ENCODE results near the gene FCSK. TPM values are rescaled to one million over a fixed set of nuclear protein-coding genes. Genes with fewer than 3 reads are reported as not detected.

FCSK gene
- total and polyA plus RNA-seq, 2 of the 13 experiments (the other 11 are each of a cell fraction or from before 2014, with no cell fraction given) = 9.1 to 19.2 TPM

DNA sequence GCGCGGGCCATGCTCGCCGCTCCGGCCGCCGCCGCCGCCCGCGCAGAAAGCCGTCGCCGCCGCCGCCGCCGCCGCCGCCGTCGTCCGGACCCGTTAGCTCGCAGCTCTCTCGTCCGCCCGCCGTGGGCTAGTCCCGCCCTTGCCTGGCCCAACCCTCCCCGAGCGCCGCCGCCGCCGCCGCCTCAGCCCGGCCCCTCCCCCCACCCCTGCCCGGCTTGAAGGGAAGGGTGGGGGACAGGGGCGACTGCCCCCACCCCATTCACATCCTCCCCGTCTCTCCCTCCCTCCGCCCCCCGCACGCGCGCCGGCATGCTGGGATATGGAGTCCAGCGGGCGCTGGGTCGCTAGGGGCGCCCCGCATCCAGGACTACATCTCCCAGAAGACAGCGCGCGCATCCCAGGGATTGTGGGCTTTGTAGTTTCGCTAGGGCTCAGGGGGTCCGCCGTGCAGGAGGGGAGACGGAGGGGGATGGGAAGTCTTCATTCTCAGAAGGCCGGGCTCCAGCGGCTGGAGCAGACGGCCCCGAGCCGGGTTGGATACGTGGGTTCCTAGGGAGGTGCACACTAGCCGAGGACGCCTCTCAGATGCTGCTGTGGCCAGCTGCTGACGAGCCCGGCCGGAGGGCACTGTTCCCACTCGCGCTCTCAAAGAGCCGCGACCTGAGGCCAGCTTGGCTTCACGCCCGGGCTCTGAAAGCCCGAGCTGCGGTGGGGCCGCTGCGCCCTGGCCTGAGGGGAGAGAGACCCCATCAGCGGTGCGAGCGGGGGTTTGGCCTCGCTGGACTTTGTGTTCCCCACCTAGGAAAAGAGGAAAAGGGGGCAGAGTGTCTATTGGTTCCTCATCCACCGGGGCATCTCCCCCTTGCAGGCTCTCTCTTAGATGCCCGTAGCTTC is 15.2 kb upstream of the FCSK start, which contains the start of gene ST3GAL2 (continued):
- TF ChIP-seq, protein P1, sequence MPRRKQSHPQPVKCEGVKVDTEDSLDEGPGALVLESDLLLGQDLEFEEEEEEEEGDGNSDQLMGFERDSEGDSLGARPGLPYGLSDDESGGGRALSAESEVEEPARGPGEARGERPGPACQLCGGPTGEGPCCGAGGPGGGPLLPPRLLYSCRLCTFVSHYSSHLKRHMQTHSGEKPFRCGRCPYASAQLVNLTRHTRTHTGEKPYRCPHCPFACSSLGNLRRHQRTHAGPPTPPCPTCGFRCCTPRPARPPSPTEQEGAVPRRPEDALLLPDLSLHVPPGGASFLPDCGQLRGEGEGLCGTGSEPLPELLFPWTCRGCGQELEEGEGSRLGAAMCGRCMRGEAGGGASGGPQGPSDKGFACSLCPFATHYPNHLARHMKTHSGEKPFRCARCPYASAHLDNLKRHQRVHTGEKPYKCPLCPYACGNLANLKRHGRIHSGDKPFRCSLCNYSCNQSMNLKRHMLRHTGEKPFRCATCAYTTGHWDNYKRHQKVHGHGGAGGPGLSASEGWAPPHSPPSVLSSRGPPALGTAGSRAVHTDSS (CRISPR knock-in tag; conservative IDR thresholded peaks at IDR 0.05) = 0 out of 2 replicates have a peak, but pooled peaks have one; percentile 98
- no peak for TF ChIP-seq DNMT1 (CRISPR knock-in tag; IDR thresholded peaks at IDR 0.05)
- no peak for TF ChIP-seq FLYWCH1 (CRISPR knock-in tag; IDR thresholded peaks at IDR 0.05)
- TF ChIP-seq, protein P2, sequence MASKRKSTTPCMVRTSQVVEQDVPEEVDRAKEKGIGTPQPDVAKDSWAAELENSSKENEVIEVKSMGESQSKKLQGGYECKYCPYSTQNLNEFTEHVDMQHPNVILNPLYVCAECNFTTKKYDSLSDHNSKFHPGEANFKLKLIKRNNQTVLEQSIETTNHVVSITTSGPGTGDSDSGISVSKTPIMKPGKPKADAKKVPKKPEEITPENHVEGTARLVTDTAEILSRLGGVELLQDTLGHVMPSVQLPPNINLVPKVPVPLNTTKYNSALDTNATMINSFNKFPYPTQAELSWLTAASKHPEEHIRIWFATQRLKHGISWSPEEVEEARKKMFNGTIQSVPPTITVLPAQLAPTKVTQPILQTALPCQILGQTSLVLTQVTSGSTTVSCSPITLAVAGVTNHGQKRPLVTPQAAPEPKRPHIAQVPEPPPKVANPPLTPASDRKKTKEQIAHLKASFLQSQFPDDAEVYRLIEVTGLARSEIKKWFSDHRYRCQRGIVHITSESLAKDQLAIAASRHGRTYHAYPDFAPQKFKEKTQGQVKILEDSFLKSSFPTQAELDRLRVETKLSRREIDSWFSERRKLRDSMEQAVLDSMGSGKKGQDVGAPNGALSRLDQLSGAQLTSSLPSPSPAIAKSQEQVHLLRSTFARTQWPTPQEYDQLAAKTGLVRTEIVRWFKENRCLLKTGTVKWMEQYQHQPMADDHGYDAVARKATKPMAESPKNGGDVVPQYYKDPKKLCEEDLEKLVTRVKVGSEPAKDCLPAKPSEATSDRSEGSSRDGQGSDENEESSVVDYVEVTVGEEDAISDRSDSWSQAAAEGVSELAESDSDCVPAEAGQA (IDR thresholded peaks at IDR 0.05; ENCODE audit: low read depth) = no peak
- TF ChIP-seq, protein P2 (CRISPR knock-in tag; IDR thresholded peaks at IDR 0.05; ENCODE audit: borderline replicate concordance) = 0 out of 2 replicates have a peak, but pooled peaks have one; percentile 82
- no peak for TF ChIP-seq ISX (CRISPR knock-in tag; conservative IDR thresholded peaks at IDR 0.05)
- no peak for TF ChIP-seq HDAC6 (IDR thresholded peaks at IDR 0.05; ENCODE audit: low read depth, low read length)
- TF ChIP-seq ZBTB20 (CRISPR knock-in tag; IDR thresholded peaks at IDR 0.05; ENCODE audit: borderline replicate concordance, low read depth) = peak; percentile 17; the same call in 1 of the 2 replicates
- TF ChIP-seq, protein P3, sequence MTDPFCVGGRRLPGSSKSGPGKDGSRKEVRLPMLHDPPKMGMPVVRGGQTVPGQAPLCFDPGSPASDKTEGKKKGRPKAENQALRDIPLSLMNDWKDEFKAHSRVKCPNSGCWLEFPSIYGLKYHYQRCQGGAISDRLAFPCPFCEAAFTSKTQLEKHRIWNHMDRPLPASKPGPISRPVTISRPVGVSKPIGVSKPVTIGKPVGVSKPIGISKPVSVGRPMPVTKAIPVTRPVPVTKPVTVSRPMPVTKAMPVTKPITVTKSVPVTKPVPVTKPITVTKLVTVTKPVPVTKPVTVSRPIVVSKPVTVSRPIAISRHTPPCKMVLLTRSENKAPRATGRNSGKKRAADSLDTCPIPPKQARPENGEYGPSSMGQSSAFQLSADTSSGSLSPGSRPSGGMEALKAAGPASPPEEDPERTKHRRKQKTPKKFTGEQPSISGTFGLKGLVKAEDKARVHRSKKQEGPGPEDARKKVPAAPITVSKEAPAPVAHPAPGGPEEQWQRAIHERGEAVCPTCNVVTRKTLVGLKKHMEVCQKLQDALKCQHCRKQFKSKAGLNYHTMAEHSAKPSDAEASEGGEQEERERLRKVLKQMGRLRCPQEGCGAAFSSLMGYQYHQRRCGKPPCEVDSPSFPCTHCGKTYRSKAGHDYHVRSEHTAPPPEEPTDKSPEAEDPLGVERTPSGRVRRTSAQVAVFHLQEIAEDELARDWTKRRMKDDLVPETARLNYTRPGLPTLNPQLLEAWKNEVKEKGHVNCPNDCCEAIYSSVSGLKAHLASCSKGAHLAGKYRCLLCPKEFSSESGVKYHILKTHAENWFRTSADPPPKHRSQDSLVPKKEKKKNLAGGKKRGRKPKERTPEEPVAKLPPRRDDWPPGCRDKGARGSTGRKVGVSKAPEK (CRISPR knock-in tag; IDR thresholded peaks at IDR 0.05; ENCODE audit: borderline replicate concordance) = no peak
- TF ChIP-seq ZNF235 (CRISPR knock-in tag; IDR thresholded peaks at IDR 0.05; ENCODE audit: borderline replicate concordance) = peak; percentile 89
- TF ChIP-seq ZNF430 (CRISPR knock-in tag; IDR thresholded peaks at IDR 0.05) = no peak; the same call in 1 of the 2 replicates
- TF ChIP-seq ZNF260 (CRISPR knock-in tag; IDR thresholded peaks at IDR 0.05; ENCODE audit: borderline replicate concordance, low read depth) = no peak
- TF ChIP-seq, protein P4, sequence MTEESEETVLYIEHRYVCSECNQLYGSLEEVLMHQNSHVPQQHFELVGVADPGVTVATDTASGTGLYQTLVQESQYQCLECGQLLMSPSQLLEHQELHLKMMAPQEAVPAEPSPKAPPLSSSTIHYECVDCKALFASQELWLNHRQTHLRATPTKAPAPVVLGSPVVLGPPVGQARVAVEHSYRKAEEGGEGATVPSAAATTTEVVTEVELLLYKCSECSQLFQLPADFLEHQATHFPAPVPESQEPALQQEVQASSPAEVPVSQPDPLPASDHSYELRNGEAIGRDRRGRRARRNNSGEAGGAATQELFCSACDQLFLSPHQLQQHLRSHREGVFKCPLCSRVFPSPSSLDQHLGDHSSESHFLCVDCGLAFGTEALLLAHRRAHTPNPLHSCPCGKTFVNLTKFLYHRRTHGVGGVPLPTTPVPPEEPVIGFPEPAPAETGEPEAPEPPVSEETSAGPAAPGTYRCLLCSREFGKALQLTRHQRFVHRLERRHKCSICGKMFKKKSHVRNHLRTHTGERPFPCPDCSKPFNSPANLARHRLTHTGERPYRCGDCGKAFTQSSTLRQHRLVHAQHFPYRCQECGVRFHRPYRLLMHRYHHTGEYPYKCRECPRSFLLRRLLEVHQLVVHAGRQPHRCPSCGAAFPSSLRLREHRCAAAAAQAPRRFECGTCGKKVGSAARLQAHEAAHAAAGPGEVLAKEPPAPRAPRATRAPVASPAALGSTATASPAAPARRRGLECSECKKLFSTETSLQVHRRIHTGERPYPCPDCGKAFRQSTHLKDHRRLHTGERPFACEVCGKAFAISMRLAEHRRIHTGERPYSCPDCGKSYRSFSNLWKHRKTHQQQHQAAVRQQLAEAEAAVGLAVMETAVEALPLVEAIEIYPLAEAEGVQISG (CRISPR knock-in tag; IDR thresholded peaks at IDR 0.05) = peak; percentile 91

Data from HepG2 (cell line).